Measurements from ENCODE around the gene ARAP3. TPM values are rescaled to one million over a fixed set of nuclear protein-coding genes. Genes with fewer than 3 reads are reported as not detected.

The ARAP3 gene
- total and polyA plus RNA-seq, 2 experiments from 2014 or later = 18.4 to 33.2 TPM

DNA sequence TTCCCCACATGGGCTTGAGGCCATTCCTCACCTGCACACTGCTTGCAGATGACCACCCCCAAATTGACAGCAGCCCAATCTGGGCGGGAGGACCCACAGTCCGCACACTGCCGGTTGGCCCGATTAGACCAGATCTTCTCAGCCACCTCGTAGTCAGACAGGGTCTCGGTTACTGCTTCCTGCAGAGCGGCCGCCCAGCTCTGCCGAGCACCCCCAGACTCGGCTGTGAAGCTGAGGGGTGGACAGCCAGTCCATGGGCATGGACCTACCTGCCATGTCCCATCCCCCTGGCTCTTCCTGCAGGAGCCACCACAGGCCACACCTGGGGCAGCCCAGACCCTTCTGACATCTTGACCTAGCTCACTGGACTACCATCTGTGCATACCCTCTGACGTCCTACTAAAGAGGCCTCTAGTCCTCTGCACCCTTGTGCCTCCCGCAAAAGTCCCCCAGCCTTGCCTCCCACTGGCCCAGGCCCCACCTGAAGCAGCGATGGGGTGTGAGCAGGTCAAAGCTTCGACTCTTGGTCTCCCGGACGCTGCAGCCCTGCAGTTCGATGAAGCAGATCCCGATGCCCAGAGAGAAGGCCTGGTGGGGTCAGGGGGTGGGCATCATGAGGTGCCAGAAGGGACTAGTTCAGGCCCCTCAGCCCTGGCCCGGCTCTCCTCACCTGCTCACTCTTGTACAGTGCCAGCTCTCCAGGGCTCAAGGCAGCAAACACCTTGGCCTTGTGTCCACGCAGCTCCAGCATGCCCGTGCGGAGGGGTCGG is 9.8 kb downstream of the ARAP3 start (continued):
- TF ChIP-seq, protein P1, sequence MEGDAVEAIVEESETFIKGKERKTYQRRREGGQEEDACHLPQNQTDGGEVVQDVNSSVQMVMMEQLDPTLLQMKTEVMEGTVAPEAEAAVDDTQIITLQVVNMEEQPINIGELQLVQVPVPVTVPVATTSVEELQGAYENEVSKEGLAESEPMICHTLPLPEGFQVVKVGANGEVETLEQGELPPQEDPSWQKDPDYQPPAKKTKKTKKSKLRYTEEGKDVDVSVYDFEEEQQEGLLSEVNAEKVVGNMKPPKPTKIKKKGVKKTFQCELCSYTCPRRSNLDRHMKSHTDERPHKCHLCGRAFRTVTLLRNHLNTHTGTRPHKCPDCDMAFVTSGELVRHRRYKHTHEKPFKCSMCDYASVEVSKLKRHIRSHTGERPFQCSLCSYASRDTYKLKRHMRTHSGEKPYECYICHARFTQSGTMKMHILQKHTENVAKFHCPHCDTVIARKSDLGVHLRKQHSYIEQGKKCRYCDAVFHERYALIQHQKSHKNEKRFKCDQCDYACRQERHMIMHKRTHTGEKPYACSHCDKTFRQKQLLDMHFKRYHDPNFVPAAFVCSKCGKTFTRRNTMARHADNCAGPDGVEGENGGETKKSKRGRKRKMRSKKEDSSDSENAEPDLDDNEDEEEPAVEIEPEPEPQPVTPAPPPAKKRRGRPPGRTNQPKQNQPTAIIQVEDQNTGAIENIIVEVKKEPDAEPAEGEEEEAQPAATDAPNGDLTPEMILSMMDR (conservative IDR thresholded peaks at IDR 0.05; ENCODE audit: low read depth in 2 of 2) = no peak
- TF ChIP-seq ZNF331 (CRISPR knock-in tag; IDR thresholded peaks at IDR 0.05; ENCODE audit: low read depth) (no peak), ZNF114 (CRISPR knock-in tag; IDR thresholded peaks at IDR 0.05) (no peak), POLR2AphosphoS5 (IDR thresholded peaks at IDR 0.05; ENCODE audit: low read depth) (no peak)

DNA sequence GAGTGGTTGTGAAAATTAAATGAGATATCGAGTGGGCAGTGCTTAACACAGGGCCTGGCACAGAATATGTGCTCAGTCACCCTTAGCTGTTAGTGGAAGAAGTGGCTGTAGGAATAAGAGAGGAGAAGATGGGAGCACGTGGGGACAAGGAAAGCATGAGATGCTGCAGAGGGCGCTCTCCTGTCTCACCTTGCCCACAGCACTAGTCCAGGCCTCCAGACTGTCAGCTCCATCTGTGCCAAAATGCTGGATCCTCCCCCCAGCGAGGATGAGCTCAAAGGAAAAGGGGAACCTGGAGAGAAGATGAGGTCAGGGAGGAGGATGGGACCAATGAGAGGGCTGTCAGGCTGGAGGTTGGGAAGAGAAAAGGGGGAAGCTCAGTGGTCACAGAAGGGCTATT is 12.5 kb downstream of the ARAP3 start:
- Mint-ChIP-seq H3K36me3 (ENCODE audit: low read depth) (peaks cover 61% of the 10 kb centered on the region), H3K9me3 (no peaks in the 10 kb centered on the region), H3K4me3 (no peak overlapping the region; the same call in 2 of the 3 replicates), H3K4me1 (peaks cover 23% of the 10 kb centered on the region), H3K27me3 (ENCODE audit: insufficient read depth, low read depth, poor library complexity) (peaks cover 13% of the 10 kb centered on the region), H3K27ac (no peak overlapping the region)
- Histone ChIP-seq H3K9me2 (ENCODE audit: insufficient read depth) (no peaks in the 10 kb centered on the region), H3K27ac (ENCODE audit: low read depth) (no peak overlapping the region), H3K79me2 (replicated peaks; ENCODE audit: insufficient read depth) (no peaks in the 10 kb centered on the region), H3K27me3 (ENCODE audit: insufficient read depth) (no peaks in the 10 kb centered on the region), H3F3A (replicated peaks; ENCODE audit: low read depth) (no peaks in the 10 kb centered on the region), H4K20me1 (replicated peaks; ENCODE audit: insufficient read depth) (no peaks in the 10 kb centered on the region; the same call in 1 of the 2 replicates), H3K36me3 (ENCODE audit: insufficient read depth) (peaks cover 4% of the 10 kb centered on the region), H3K4me3 (no peak overlapping the region), H3K4me2 (no peak overlapping the region), H3K4me1 (ENCODE audit: insufficient read depth) (peaks cover 14% of the 10 kb centered on the region), H2AFZ (no peak overlapping the region)
- DNase-seq (ENCODE audit: low spot score) (peak; percentile 61), ATAC-seq (peak; percentile 19)
- TF ChIP-seq, protein P1 (conservative IDR thresholded peaks at IDR 0.05; ENCODE audit: low read depth in 2 of 2) = peak; percentile 50 to 75
- no peak for TF ChIP-seq EZH2 (IDR thresholded peaks at IDR 0.05; ENCODE audit: low read depth, unreplicated experiment)

DNA sequence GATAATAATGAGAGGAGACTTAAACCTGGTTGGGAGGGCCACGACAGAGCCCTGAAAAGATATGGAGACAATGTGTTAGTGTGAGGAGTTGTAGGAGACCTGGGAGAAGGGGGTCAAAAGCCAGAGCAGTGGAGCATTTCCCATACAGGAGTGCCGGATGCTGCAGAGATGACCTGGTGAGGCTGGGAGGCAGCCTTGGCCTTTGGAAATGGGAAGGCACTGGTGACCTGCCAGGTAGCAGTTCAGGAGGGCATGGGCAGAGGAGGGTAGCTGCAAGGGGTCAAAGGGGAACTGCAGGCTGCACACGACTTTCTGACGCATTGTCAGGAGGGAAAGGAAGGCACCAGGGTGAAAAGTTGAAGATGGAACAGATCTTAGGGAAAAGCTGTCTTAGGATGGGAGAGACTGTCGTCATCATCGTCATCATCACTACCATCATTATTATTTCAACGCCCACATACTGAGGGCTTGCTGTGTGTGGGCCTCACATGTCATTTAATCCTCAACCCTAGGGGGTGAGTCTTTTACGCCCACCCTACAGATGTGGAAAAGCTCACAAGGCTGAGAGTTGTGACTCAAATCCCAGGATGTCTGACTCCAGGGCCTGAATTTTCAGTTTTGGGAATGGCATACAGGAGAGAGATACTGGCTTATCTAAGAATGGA is 13.3 kb downstream of the ARAP3 start:
- Histone ChIP-seq H3K36me3 (ENCODE audit: insufficient read depth) (peaks cover 12% of the 10 kb centered on the region), H3K27me3 (ENCODE audit: insufficient read depth) (no peaks in the 10 kb centered on the region), H2AFZ (no peak overlapping the region), H3K27ac (ENCODE audit: low read depth) (no peak overlapping the region), H3K4me1 (ENCODE audit: insufficient read depth) (peaks cover 6% of the 10 kb centered on the region), H3K4me3 (no peak overlapping the region), H3K4me2 (no peak overlapping the region), H3F3A (replicated peaks; ENCODE audit: low read depth) (no peaks in the 10 kb centered on the region), H3K9me2 (ENCODE audit: insufficient read depth) (no peaks in the 10 kb centered on the region), H3K79me2 (replicated peaks; ENCODE audit: insufficient read depth) (no peaks in the 10 kb centered on the region), H4K20me1 (replicated peaks; ENCODE audit: insufficient read depth) (no peaks in the 10 kb centered on the region; the same call in 1 of the 2 replicates)
- H3K4me3 Mint-ChIP-seq = no peak overlapping the region; the same call in 2 of the 3 replicates
- ATAC-seq = no peak
- H3K9me3 Mint-ChIP-seq = no peaks in the 10 kb centered on the region
- H3K27ac Mint-ChIP-seq = peak overlapping the region; percentile 83; the same call in 1 of the 2 replicates
- H3K27me3 Mint-ChIP-seq (ENCODE audit: insufficient read depth, low read depth, poor library complexity) = peaks cover 14% of the 10 kb centered on the region
- peaks cover 21% of the 10 kb centered on the region for H3K4me1 Mint-ChIP-seq
- DNase-seq (ENCODE audit: low spot score) = no peak
- H3K36me3 Mint-ChIP-seq (ENCODE audit: low read depth) = peaks cover 65% of the 10 kb centered on the region
- TF ChIP-seq ZNF331 (CRISPR knock-in tag; IDR thresholded peaks at IDR 0.05; ENCODE audit: low read depth) = no peak
- TF ChIP-seq POLR2AphosphoS5 (IDR thresholded peaks at IDR 0.05; ENCODE audit: low read depth) = no peak
- TF ChIP-seq EZH2phosphoT487 (IDR thresholded peaks at IDR 0.05; ENCODE audit: unreplicated experiment) = no peak
- TF ChIP-seq, protein P2, sequence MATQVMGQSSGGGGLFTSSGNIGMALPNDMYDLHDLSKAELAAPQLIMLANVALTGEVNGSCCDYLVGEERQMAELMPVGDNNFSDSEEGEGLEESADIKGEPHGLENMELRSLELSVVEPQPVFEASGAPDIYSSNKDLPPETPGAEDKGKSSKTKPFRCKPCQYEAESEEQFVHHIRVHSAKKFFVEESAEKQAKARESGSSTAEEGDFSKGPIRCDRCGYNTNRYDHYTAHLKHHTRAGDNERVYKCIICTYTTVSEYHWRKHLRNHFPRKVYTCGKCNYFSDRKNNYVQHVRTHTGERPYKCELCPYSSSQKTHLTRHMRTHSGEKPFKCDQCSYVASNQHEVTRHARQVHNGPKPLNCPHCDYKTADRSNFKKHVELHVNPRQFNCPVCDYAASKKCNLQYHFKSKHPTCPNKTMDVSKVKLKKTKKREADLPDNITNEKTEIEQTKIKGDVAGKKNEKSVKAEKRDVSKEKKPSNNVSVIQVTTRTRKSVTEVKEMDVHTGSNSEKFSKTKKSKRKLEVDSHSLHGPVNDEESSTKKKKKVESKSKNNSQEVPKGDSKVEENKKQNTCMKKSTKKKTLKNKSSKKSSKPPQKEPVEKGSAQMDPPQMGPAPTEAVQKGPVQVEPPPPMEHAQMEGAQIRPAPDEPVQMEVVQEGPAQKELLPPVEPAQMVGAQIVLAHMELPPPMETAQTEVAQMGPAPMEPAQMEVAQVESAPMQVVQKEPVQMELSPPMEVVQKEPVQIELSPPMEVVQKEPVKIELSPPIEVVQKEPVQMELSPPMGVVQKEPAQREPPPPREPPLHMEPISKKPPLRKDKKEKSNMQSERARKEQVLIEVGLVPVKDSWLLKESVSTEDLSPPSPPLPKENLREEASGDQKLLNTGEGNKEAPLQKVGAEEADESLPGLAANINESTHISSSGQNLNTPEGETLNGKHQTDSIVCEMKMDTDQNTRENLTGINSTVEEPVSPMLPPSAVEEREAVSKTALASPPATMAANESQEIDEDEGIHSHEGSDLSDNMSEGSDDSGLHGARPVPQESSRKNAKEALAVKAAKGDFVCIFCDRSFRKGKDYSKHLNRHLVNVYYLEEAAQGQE (IDR thresholded peaks at IDR 0.05; ENCODE audit: unreplicated experiment) = no peak
- TF ChIP-seq JUNB (IDR thresholded peaks at IDR 0.05; ENCODE audit: unreplicated experiment) = no peak
- TF ChIP-seq, protein P1 (conservative IDR thresholded peaks at IDR 0.05; ENCODE audit: low read depth in 2 of 2) = no peak
- no peak for TF ChIP-seq EZH2 (IDR thresholded peaks at IDR 0.05; ENCODE audit: low read depth, unreplicated experiment)
- TF ChIP-seq CREB1 (CRISPR knock-in tag; IDR thresholded peaks at IDR 0.05; ENCODE audit: low read depth) = no peak
